Brain microvascular endothelial cell (primary cell): ENCODE measurements around the gene CEACAM6.

Experiments
- DNase-seq: peaks from one replicate; pipeline ENCODE4 v3.0.0-alpha.2; 2020
- H3K27ac ChIP-seq: fragments of 250-450 bp; sonication (Bioruptor Pico); 2 replicates; pipeline ENCODE4 v1.5.1; 2020; ENCODE audit warnings: mild to moderate bottlenecking, moderate library complexity
- H3K27me3 ChIP-seq: fragments of 250-450 bp; sonication (Bioruptor Pico); replicated peaks from 2 replicates; pipeline ENCODE4 v1.5.1; 2020; ENCODE audit warnings: mild to moderate bottlenecking
- H3K36me3 ChIP-seq: fragments of 250-450 bp; sonication (Bioruptor Pico); replicated peaks from 2 replicates; pipeline ENCODE4 v1.5.1; 2020; ENCODE audit warnings: mild to moderate bottlenecking
- H3K4me3 ChIP-seq: 2 replicates; pipeline ENCODE4 v1.5.1; 2011; ENCODE audit warnings: low read depth, mild to moderate bottlenecking, control low read depth, low read length, moderate library complexity
- in situ Hi-C: cut with HindIII; loops from 2 replicates; pipeline ENCODE4 v1.10.0; 2017; ENCODE audit warnings: low sequenced_read_pairs, low pct_ligation_motif_present
- TF ChIP-seq, protein P1 (sequence below): IDR thresholded peaks from 2 replicates; pipeline ENCODE4 v1.5.1; 2011; ENCODE audit warnings: low read depth, mild to moderate bottlenecking, moderate library complexity, low read length, control low read depth, inconsistent platforms; ENCODE audit errors: missing control alignments

The CEACAM6 gene

DNA sequence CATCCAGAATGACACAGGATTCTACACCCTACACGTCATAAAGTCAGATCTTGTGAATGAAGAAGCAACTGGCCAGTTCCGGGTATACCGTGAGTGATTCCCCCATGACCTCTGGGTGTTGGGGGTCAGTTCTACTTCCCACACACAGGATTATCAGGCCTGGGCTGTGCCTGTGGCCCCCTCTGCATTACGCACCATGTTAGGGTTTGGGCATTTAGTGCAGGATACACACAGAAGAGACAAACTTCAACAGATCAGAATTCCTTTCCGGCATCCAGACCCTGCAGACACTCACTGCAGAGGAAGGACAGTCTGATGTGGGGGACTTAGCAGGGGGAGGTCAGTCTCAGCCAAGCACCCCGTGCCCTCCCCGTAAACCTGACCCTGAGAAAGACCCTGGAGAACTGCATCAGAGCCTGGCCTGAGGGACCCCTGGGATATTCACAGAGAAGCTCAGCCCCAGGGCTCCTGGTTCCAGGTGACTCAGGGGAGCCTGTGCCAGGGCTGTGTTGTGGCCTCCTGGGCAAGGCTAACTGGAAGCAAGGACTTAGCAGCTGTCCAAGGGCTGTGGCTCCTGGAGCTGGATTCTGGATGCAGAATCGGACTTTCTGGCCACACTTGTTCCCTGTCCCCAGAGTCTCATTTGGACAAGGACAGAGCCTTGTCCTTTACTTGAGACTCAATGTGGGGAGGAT lies 45.2 kb upstream of the CEACAM6 start:
- H3K27ac ChIP-seq, result no peak overlapping the region
- TF ChIP-seq, protein P1, sequence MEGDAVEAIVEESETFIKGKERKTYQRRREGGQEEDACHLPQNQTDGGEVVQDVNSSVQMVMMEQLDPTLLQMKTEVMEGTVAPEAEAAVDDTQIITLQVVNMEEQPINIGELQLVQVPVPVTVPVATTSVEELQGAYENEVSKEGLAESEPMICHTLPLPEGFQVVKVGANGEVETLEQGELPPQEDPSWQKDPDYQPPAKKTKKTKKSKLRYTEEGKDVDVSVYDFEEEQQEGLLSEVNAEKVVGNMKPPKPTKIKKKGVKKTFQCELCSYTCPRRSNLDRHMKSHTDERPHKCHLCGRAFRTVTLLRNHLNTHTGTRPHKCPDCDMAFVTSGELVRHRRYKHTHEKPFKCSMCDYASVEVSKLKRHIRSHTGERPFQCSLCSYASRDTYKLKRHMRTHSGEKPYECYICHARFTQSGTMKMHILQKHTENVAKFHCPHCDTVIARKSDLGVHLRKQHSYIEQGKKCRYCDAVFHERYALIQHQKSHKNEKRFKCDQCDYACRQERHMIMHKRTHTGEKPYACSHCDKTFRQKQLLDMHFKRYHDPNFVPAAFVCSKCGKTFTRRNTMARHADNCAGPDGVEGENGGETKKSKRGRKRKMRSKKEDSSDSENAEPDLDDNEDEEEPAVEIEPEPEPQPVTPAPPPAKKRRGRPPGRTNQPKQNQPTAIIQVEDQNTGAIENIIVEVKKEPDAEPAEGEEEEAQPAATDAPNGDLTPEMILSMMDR, result no peak
- H3K36me3 ChIP-seq, result no peaks in the 10 kb centered on the region
- H3K4me3 ChIP-seq, result no peak overlapping the region
- no peaks in the 10 kb centered on the region for H3K27me3 ChIP-seq
- in situ Hi-C loops, result no loop called here
- DNase-seq, result no peak

DNA sequence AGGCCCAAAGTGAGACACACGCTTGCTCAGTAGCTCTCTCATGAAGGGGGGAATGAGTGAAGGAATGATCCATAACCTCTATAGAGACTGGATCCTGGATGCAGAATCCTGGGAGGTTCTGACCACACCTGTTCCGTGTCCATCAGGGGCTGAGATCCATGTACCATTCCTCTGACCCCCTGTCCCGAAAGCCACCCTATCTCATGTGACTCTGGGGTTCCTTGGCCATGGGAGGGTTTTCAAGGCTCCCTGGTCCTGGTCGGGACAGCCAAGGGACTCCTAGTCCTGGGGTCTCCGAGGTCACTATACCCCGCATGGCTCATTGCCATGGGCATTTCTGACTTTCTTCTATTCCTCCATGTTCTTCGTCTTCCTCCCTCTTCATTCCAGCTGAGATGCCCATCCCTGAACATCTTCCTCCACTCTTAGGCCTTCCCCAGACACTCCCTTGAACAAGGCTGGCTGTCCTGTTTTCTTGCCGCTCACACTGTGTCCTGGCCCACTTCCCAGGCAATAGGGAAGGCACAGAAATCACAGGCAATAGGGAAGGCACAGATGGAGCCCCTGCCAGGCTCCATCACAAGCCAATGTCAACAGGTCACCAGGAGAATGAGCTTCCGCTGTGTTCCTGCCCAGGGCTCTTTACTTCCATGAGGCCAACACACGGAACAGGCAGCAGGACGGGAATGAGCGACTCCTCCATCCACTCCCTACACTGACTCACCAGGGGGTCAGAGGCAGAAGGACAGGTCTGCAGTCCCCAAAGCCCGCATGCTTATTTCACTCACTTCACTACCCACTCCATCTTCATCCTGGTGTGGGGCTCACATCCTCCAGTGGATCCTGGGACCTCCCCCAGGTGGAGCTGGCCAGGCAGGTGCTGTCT lies 43.7 kb upstream of the CEACAM6 start:
- Histone ChIP-seq H3K27ac (no peak overlapping the region), H3K36me3 (no peaks in the 10 kb centered on the region), H3K27me3 (no peaks in the 10 kb centered on the region), H3K4me3 (no peak overlapping the region)
- TF ChIP-seq, protein P1, result no peak
- no peak for DNase-seq
- in situ Hi-C loops, result no loop called here

DNA sequence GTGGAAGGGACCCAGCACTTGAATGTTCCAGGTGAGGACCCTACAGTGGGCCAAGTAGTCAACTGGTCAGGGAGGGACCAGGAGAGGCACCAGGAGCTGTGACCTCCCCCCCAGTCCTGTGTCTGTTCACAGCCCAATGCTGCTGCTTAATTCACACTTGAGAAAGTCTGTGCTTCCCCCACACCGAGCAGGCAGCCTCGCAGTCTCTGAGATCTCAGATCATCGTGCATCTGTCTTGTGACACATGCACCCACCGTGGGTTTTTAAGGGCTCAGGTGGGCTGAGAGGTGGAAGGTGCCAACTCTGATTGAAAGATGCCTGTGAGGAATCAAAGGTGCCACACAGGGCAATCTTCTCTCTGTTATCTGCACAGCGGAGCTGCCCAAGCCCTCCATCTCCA lies 40.7 kb upstream of the CEACAM6 start:
- TF ChIP-seq, protein P1, result no peak
- in situ Hi-C loops, result no loop called here
- Histone ChIP-seq H3K4me3 (no peak overlapping the region), H3K36me3 (no peaks in the 10 kb centered on the region), H3K27me3 (no peaks in the 10 kb centered on the region), H3K27ac (no peak overlapping the region)
- no peak for DNase-seq

DNA sequence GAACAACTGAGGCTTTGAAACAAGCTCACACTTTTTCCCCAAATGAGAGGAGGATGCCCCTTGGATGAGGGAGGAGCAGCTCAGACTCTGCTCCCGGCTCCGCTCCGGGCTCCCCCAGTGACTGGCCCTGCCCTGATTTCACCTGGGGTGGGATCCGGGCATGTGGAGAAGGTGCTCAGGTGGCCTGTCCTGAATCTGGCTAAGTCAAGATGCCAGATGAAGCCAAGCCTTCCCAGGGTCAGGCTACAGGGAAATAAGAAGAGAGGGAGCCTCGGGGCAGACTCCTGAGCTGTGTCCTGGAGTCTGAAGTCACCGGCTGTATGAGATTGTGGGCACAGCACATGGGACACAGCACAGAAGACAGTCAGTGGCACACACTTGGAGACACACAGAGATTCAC lies 36.6 kb upstream of the CEACAM6 start:
- in situ Hi-C loops, result no loop called here
- TF ChIP-seq, protein P1, result no peak
- Histone ChIP-seq H3K4me3 (no peak overlapping the region), H3K36me3 (no peaks in the 10 kb centered on the region), H3K27ac (no peak overlapping the region), H3K27me3 (no peaks in the 10 kb centered on the region)
- no peak for DNase-seq

DNA sequence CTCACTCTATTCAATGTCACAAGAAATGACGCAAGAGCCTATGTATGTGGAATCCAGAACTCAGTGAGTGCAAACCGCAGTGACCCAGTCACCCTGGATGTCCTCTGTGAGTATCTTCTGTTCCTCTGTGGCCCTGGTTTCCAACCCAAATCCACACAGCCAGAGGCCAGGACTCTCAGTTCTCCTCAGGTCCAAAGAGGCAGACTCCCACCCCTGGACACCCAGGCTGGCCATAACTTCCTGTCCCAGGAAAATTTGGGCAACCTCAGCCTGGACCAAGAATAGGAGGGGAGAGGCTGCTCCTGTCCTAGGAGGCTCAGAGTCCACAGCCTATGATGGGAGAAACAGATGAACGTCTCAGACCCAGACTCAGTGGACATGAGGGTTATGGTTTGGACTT lies 35.2 kb upstream of the CEACAM6 start:
- Histone ChIP-seq H3K4me3 (no peak overlapping the region), H3K36me3 (no peaks in the 10 kb centered on the region), H3K27me3 (no peaks in the 10 kb centered on the region), H3K27ac (no peak overlapping the region)
- DNase-seq, result no peak
- in situ Hi-C loops, result no loop called here
- TF ChIP-seq, protein P1, result no peak
